B cell (primary cell): ENCODE data around the gene CCDC3.

ENCODE experiments used
- CTCF ChIP-seq: fragments of 200-600 bp; IDR thresholded peaks from one replicate; pipeline ENCODE4 v1.8.0; 2022; ENCODE audit warnings: antibody characterized with exemption, mild to moderate bottlenecking
- EZH2 ChIP-seq: IDR thresholded peaks from 2 replicates; pipeline ENCODE4 v1.6.1; 2012; ENCODE audit warnings: borderline replicate concordance, low read depth, mild to moderate bottlenecking, moderate library complexity, low read length; ENCODE audit not compliant: insufficient read depth, poor library complexity, severe bottlenecking

GRCh38 chr10:13023754-13024153, 22.2 kb upstream of the CCDC3 start:
- TF ChIP-seq CTCF = no peak
- no peak for TF ChIP-seq EZH2
